Caco-2 (cell line): Measurements from ENCODE around the gene ORAI2. TPM values are rescaled to one million over a fixed set of nuclear protein-coding genes. Genes with fewer than 3 reads are reported as not detected.

Experiments used
- BruUV-seq: library from RNA; stranded (reverse); fragments of 400-500 nt; replicated peaks from 2 replicates; lab custom pipeline; 2021; lab: Mats Ljungman, UMichigan
- CTCF ChIA-PET: fragments of 300-600 bp; sonication (Branson Sonifier 250); formaldehyde crosslinking; loops from one replicate; lab custom pipeline; 2022; ENCODE audit warnings: antibody characterized with exemption; lab: Charles Lee
- POLR2A ChIA-PET: fragments of 300-600 bp; sonication (Branson Sonifier 250); formaldehyde crosslinking; loops from one replicate; lab custom pipeline; 2022; ENCODE audit warnings: antibody characterized with exemption; lab: Charles Lee
- DNase-seq, 2 experiments: peaks; one replicate each; pipeline versions ENCODE4 v3.0.0 to v3.0.0-alpha.2; 2020 to 2022
- H3K27me3 ChIP-seq: replicated peaks from 2 replicates; pipeline ENCODE4 v1.6.0; 2011; ENCODE audit warnings: low read length; ENCODE audit not compliant: control insufficient read depth, insufficient read depth
- H3K36me3 ChIP-seq: 2 replicates; pipeline ENCODE4 v1.5.1; 2011; ENCODE audit warnings: low read length; ENCODE audit not compliant: control insufficient read depth, insufficient read depth
- H3K4me1 ChIP-seq: fragments of 250-450 bp; sonication (Bioruptor Pico); 2 replicates; pipeline ENCODE4 v1.5.1; 2020; ENCODE audit warnings: mild to moderate bottlenecking
- H3K4me3 ChIP-seq: 2 replicates; pipeline ENCODE4 v1.5.1; 2011; ENCODE audit warnings: low read depth, mild to moderate bottlenecking, control low read depth, low read length
- H3K9me3 ChIP-seq: fragments of 250-450 bp; sonication (Bioruptor Pico); 2 replicates; pipeline ENCODE4 v1.5.1; 2020; ENCODE audit warnings: mild to moderate bottlenecking, moderate library complexity
- H3K27ac Mint-ChIP-seq: one replicate; pipeline ENCODE4 v1.8.0; 2022; ENCODE audit warnings: mixed read lengths; ENCODE audit not compliant: unreplicated experiment
- H3K27me3 Mint-ChIP-seq: one replicate; pipeline ENCODE4 v1.8.0; 2022; ENCODE audit warnings: mixed read lengths; ENCODE audit not compliant: insufficient read depth, unreplicated experiment
- H3K36me3 Mint-ChIP-seq: one replicate; pipeline ENCODE4 v1.8.0; 2022; ENCODE audit warnings: mild to moderate bottlenecking, mixed read lengths; ENCODE audit not compliant: insufficient read depth, unreplicated experiment
- H3K4me1 Mint-ChIP-seq: one replicate; pipeline ENCODE4 v1.8.0; 2022; ENCODE audit warnings: low read depth, mixed read lengths; ENCODE audit not compliant: unreplicated experiment
- H3K4me3 Mint-ChIP-seq: one replicate; pipeline ENCODE4 v1.8.0; 2022; ENCODE audit warnings: mild to moderate bottlenecking, moderate library complexity, mixed read lengths; ENCODE audit not compliant: unreplicated experiment
- H3K9me3 Mint-ChIP-seq: one replicate; pipeline ENCODE4 v1.8.0; 2022; ENCODE audit warnings: mixed read lengths; ENCODE audit not compliant: unreplicated experiment
- intact Hi-C: fragments of 100-400 bp; cut with micrococcal nuclease; formaldehyde crosslinking; loops from one replicate; pipeline ENCODE4 v1.10.0; 2022; ENCODE audit not compliant: unreplicated experiment
- total RNA-seq: library from RNA; stranded (reverse); gene quantifications from 2 replicates; pipeline ENCODE4 v1.2.3, GENCODE V29; 2022
- TF ChIP-seq, protein P1 (sequence below), 2 experiments: fragments of 200-600 bp in 1 of 2; IDR thresholded peaks; 1 replicate in 1 of 2; 2 replicates in 1 of 2; pipeline versions ENCODE4 v1.5.1 to v1.8.0; 2011 to 2022; ENCODE audit warnings: antibody characterized with exemption in 1 of 2, control low read depth in 1 of 2, inconsistent platforms in 1 of 2, low read depth in 1 of 2, low read length in 1 of 2, mild to moderate bottlenecking in 1 of 2, moderate library complexity in 1 of 2; ENCODE audit not compliant: insufficient read depth in 1 of 2, severe bottlenecking in 1 of 2, unreplicated experiment in 1 of 2

The ORAI2 gene
- total RNA-seq, 1 experiment from 2014 or later: 20.2 TPM

DNA sequence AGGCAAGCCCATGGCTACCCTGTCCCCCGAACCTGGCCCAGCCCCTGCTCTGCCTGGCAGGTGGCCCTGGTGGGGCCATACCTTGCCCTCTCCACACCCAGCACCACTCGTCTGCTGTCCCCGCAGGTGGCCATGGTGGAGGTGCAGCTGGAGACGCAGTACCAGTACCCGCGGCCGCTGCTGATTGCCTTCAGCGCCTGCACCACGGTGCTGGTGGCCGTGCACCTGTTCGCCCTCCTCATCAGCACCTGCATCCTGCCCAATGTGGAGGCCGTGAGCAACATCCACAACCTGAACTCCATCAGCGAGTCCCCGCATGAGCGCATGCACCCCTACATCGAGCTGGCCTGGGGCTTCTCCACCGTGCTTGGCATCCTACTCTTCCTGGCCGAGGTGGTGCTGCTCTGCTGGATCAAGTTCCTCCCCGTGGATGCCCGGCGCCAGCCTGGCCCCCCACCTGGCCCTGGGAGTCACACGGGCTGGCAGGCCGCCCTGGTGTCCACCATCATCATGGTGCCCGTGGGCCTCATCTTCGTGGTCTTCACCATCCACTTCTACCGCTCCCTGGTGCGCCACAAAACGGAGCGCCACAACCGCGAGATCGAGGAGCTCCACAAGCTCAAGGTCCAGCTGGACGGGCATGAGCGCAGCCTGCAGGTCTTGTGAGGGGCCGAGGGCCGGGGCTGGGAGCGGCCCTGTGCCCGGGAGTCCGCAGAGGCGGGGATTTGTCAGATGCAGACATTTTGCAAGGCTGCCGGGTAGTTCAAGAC is 13.2 kb downstream of the ORAI2 start:
- Histone ChIP-seq H3K9me3 (no peaks in the 10 kb centered on the region), H3K4me3 (no peak overlapping the region), H3K4me1 (no peaks in the 10 kb centered on the region), H3K27me3 (no peaks in the 10 kb centered on the region), H3K36me3 (no peaks in the 10 kb centered on the region)
- ChIA-PET CTCF (no interaction called here), POLR2A (no interaction called here)
- DNase-seq: no peak
- Mint-ChIP-seq H3K36me3 (no peaks in the 10 kb centered on the region), H3K27me3 (no peaks in the 10 kb centered on the region), H3K4me1 (no peaks in the 10 kb centered on the region), H3K9me3 (no peaks in the 10 kb centered on the region), H3K27ac (no peak overlapping the region), H3K4me3 (no peak overlapping the region)
- TF ChIP-seq, protein P1, sequence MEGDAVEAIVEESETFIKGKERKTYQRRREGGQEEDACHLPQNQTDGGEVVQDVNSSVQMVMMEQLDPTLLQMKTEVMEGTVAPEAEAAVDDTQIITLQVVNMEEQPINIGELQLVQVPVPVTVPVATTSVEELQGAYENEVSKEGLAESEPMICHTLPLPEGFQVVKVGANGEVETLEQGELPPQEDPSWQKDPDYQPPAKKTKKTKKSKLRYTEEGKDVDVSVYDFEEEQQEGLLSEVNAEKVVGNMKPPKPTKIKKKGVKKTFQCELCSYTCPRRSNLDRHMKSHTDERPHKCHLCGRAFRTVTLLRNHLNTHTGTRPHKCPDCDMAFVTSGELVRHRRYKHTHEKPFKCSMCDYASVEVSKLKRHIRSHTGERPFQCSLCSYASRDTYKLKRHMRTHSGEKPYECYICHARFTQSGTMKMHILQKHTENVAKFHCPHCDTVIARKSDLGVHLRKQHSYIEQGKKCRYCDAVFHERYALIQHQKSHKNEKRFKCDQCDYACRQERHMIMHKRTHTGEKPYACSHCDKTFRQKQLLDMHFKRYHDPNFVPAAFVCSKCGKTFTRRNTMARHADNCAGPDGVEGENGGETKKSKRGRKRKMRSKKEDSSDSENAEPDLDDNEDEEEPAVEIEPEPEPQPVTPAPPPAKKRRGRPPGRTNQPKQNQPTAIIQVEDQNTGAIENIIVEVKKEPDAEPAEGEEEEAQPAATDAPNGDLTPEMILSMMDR (IDR thresholded peaks at IDR 0.05; ENCODE audit: insufficient read depth in 1 of 2, low read depth in 1 of 2, low read length in 1 of 2, severe bottlenecking in 1 of 2, unreplicated experiment in 1 of 2): no peak
- intact Hi-C loops: no loop called here
- no TSS peak for BruUV-seq

DNA sequence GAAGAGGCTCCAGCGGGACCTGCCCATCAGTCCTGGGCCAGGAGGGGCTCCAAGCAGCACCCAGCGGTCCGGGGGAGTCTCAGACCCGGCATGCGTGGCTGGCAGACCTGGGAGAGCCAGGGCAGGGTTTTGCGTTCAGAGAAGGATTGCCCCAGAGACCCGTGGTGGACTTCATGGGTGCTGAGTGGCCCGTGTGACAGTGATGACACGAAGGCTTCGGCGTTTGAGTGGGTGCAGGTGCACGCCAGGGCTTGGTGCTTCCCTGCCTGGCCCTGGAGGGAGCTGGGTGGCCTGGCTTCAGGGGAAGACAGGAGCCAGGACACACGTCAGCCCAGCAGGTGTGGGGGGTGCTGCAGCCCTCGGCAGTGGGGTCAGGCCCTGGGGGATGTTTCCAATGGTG is 13.9 kb downstream of the ORAI2 start:
- intact Hi-C loops: no loop called here

DNA sequence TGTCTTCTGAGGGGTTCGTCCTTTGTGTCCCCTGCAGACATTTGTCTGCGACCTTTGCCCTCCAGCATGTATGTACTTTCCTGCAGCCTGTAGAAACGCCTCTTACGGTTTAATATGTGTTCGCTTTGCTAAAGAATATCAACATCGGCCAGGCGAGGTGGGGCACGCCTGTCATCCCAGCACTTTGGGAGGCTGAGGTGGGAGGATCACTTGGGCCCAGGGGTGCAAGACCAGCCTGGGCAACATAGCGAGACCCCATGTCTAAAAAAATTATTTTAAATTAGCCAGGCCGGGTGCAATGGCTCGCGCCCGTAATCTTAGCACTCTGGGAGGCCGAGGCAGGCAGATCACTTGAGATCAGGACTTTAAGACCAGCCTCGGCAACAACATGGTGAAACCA is 15.8 kb downstream of the ORAI2 start:
- Histone ChIP-seq H3K4me3 (no peak overlapping the region), H3K9me3 (no peaks in the 10 kb centered on the region), H3K27me3 (no peaks in the 10 kb centered on the region), H3K4me1 (peaks cover 3% of the 10 kb centered on the region; the same call in 1 of the 2 replicates), H3K36me3 (no peaks in the 10 kb centered on the region)
- CTCF ChIA-PET: no interaction called here
- no TSS peak for BruUV-seq
- TF ChIP-seq, protein P1 (IDR thresholded peaks at IDR 0.05; ENCODE audit: insufficient read depth in 1 of 2, low read depth in 1 of 2, low read length in 1 of 2, severe bottlenecking in 1 of 2, unreplicated experiment in 1 of 2): no peak
- Mint-ChIP-seq H3K9me3 (no peaks in the 10 kb centered on the region), H3K27me3 (no peaks in the 10 kb centered on the region), H3K4me3 (no peak overlapping the region), H3K27ac (no peak overlapping the region), H3K4me1 (no peaks in the 10 kb centered on the region), H3K36me3 (peaks cover 4% of the 10 kb centered on the region)
- no peak for DNase-seq
- POLR2A ChIA-PET: no interaction called here
- intact Hi-C loops: no loop called here

More for the DNA sequence above, 13.9 kb downstream of the ORAI2 start:
- TF ChIP-seq, protein P1 (IDR thresholded peaks at IDR 0.05; ENCODE audit: insufficient read depth in 1 of 2, low read depth in 1 of 2, low read length in 1 of 2, severe bottlenecking in 1 of 2, unreplicated experiment in 1 of 2): no peak
- ChIA-PET CTCF (no interaction called here), POLR2A (no interaction called here)
- no peaks in the 10 kb centered on the region for H3K36me3 ChIP-seq
- Mint-ChIP-seq H3K36me3 (no peaks in the 10 kb centered on the region), H3K27ac (no peak overlapping the region), H3K27me3 (no peaks in the 10 kb centered on the region), H3K9me3 (no peaks in the 10 kb centered on the region), H3K4me3 (no peak overlapping the region), H3K4me1 (no peaks in the 10 kb centered on the region)
- peaks cover 3% of the 10 kb centered on the region; the same call in 1 of the 2 replicates for H3K4me1 ChIP-seq
- no peak for DNase-seq
- H3K9me3 ChIP-seq: no peaks in the 10 kb centered on the region
- BruUV-seq: no TSS peak
- no peaks in the 10 kb centered on the region for H3K27me3 ChIP-seq
- H3K4me3 ChIP-seq: no peak overlapping the region
